Lung (tissue), 12 donors: Measurements from ENCODE around the gene NLGN1. TPM values are rescaled to one million over a fixed set of nuclear protein-coding genes. Genes with fewer than 3 reads are reported as not detected.

Source experiments
- ATAC-seq: fragments of 200-7000 bp; cut with Tn5 transposase; one replicate; pipeline ENCODE4 v1.9.1; 2020; ENCODE audit warnings: moderate number of reproducible peaks; ENCODE audit not compliant: insufficient read depth, low FRiP score
- DNase-seq, 3 donors: peaks; one replicate each; pipeline ENCODE4 v3.0.0-alpha.2; 2013 to 2017
- H3K27ac ChIP-seq, 2 donors: one replicate each; pipeline ENCODE4 v1.5.1; 2013; ENCODE audit warnings: mild to moderate bottlenecking in 2 of 2, moderate library complexity in 2 of 2, control low read depth in 1 of 2, inconsistent platforms in 1 of 2, low read depth in 1 of 2, low read length in 1 of 2
- H3K27me3 ChIP-seq, 3 donors: one replicate each; pipeline ENCODE4 v1.5.1; 2013; ENCODE audit warnings: low read length in 2 of 3; ENCODE audit not compliant: control insufficient read depth in 3 of 3, insufficient read depth in 3 of 3
- H3K36me3 ChIP-seq, 4 donors: one replicate each; pipeline ENCODE4 v1.5.1; 2013; ENCODE audit warnings: low read length in 4 of 4, mild to moderate bottlenecking in 1 of 4, moderate library complexity in 1 of 4; ENCODE audit not compliant: control insufficient read depth in 4 of 4, insufficient read depth in 4 of 4
- H3K4me1 ChIP-seq, 5 donors: one replicate each; pipeline ENCODE4 v1.5.1; 2013; ENCODE audit warnings: low read length in 5 of 5, mild to moderate bottlenecking in 2 of 5, moderate library complexity in 1 of 5; ENCODE audit not compliant: control insufficient read depth in 5 of 5, insufficient read depth in 5 of 5
- H3K4me3 ChIP-seq: one replicate; pipeline ENCODE4 v1.5.1; 2013; ENCODE audit warnings: mild to moderate bottlenecking, control low read depth, moderate library complexity
- H3K9ac ChIP-seq, 2 donors: one replicate each; pipeline ENCODE4 v1.5.1; 2013; ENCODE audit warnings: low read length in 2 of 2, control low read depth in 1 of 2; ENCODE audit not compliant: insufficient read depth in 1 of 2
- H3K9me3 ChIP-seq, 4 donors: one replicate each; pipeline ENCODE4 v1.5.1; 2013; ENCODE audit warnings: low read length in 3 of 4, mild to moderate bottlenecking in 1 of 4, moderate library complexity in 1 of 4; ENCODE audit not compliant: control insufficient read depth in 4 of 4, insufficient read depth in 3 of 4
- WGBS, 2 donors: extraction: QIAGEN DNeasy Blood & Tissue Kit; methylation state at CpG; one replicate each; pipeline ENCODE4 v1.1.7; 2013; 5-methylcytosine and 5-hydroxymethylcytosine counted together
- polyA plus RNA-seq, 2 donors: library from polyadenylated mRNA; stranded (reverse); fragments of 200-250 nt; gene quantifications; one replicate each; pipeline ENCODE4 v1.2.1, GENCODE V29; 2013
- total RNA-seq, 2 donors: library from RNA; depleted of rRNA in 1 of 2; stranded (reverse); fragments of >200 nt in 1 of 2; gene quantifications; one replicate each; pipeline ENCODE4 v1.2.1, GENCODE V29; 2014 to 2021
- TF ChIP-seq, protein P1 (sequence below): IDR thresholded peaks from 2 replicates; pipeline ENCODE4 v1.5.1; 2012; ENCODE audit warnings: mild to moderate bottlenecking; ENCODE audit errors: control extremely low read depth, extremely low read depth
- donor health status: control.
- donor health status: control.
- donor health status: Bipolar disorder and iron deficiency.
- donor health status: healthy.
- donor health status: DM: yes; HTN: yes; CAD: no.

The NLGN1 gene
- total and polyA plus RNA-seq, 4 donors = 0.24 to 22.2 (median 1.9) TPM

DNA sequence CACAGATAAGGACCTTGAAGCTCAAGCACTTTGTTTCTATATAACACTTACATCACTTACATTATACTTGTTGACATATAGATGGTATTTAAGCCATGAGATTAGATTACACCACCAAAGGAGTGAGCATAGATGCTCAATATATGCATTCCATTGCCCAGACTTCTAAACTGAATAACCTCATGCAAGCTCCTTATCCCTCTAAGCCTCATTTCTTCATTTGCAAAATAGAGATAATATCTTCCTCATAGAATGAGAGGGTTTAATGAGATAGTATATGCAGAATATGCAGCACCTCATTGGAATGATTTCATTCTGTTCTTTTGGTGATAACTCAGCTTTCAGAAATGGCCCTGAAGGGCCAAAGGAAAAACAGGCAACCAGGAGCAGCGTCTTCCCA lies 18.5 kb downstream of the NLGN1 start:
- Histone ChIP-seq H3K27ac (no peak overlapping the region), H3K9me3 (no peaks in the 10 kb centered on the region), H3K4me1 (peaks cover 0 to 19% (median 10%) of the 10 kb centered on the region in 5 donors), H3K36me3 (no peaks in the 10 kb centered on the region), H3K4me3 (no peak overlapping the region), H3K9ac (no peak overlapping the region), H3K27me3 (no peaks in the 10 kb centered on the region)
- ATAC-seq (no peak), DNase-seq (no peak)
- TF ChIP-seq, protein P1, sequence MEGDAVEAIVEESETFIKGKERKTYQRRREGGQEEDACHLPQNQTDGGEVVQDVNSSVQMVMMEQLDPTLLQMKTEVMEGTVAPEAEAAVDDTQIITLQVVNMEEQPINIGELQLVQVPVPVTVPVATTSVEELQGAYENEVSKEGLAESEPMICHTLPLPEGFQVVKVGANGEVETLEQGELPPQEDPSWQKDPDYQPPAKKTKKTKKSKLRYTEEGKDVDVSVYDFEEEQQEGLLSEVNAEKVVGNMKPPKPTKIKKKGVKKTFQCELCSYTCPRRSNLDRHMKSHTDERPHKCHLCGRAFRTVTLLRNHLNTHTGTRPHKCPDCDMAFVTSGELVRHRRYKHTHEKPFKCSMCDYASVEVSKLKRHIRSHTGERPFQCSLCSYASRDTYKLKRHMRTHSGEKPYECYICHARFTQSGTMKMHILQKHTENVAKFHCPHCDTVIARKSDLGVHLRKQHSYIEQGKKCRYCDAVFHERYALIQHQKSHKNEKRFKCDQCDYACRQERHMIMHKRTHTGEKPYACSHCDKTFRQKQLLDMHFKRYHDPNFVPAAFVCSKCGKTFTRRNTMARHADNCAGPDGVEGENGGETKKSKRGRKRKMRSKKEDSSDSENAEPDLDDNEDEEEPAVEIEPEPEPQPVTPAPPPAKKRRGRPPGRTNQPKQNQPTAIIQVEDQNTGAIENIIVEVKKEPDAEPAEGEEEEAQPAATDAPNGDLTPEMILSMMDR = no peak
- 92 to 94% methylated on average over 1 of the region's 1 CpG for WGBS, 2 donors

DNA sequence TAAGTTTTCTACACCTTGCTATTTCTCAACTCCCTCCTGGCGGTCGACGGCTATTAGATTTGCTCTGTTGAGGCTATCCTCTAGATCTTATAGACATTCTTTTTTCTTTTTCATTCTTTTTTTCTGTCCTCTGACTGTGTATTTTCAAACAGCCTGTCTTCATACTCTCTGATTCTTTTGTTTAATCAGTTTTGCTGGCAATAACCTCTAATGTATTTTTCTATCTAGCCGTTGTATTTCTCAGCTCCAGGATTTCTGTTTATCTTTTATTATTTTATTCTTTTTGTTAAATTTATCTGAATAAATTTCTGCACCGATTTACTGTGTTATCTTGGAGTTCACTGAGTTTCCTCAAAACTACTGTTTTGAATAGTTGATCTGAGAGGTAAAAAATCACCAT lies 31.5 kb downstream of the NLGN1 start:
- H3K36me3 ChIP-seq = peaks cover 0 to 6% (median 0%) of the 10 kb centered on the region in 4 donors
- TF ChIP-seq, protein P1 = no peak
- H3K9me3 ChIP-seq = peaks cover 0 to 6% (median 0%) of the 10 kb centered on the region in 4 donors
- 88 to 93% methylated on average over 5 of the region's 5 CpGs for WGBS, 2 donors
- no peak for DNase-seq
- H3K27ac ChIP-seq = no peak overlapping the region
- H3K27me3 ChIP-seq = no peaks in the 10 kb centered on the region
- no peak for ATAC-seq
- no peak overlapping the region for H3K9ac ChIP-seq
- H3K4me1 ChIP-seq = peaks cover 0 to 4% (median 0%) of the 10 kb centered on the region in 5 donors
- H3K4me3 ChIP-seq = no peak overlapping the region

DNA sequence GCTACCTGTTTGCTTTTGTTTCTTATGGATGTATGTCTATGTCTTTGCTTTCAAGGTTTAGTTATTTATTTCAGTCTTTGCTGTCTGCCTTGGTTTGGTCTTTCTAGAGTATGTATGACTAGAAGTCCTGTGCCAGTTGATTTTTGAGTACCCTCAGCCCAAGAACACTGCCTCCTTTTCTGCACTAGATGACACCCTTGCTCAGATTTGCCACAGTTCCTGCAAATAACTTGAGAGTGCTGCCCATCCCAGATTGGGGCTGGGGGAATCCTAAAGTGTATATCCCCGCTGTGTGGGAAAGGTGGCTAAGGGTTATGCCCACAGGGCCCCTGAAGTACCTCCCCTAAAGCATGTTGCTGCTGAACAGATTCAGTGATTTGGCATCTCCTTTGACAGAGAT lies 32.0 kb downstream of the NLGN1 start:
- peaks cover 0 to 6% (median 0%) of the 10 kb centered on the region in 4 donors for H3K9me3 ChIP-seq
- peaks cover 0 to 5% (median 0%) of the 10 kb centered on the region in 5 donors for H3K4me1 ChIP-seq
- H3K27ac ChIP-seq = no peak overlapping the region
- H3K4me3 ChIP-seq = no peak overlapping the region
- no peaks in the 10 kb centered on the region for H3K27me3 ChIP-seq
- WGBS, 2 donors = 81 to 87% methylated on average over 1 of the region's 1 CpG
- DNase-seq (no peak), ATAC-seq (no peak)
- TF ChIP-seq, protein P1 = no peak
- no peak overlapping the region for H3K9ac ChIP-seq
- H3K36me3 ChIP-seq = peaks cover 0 to 6% (median 0%) of the 10 kb centered on the region in 4 donors

DNA sequence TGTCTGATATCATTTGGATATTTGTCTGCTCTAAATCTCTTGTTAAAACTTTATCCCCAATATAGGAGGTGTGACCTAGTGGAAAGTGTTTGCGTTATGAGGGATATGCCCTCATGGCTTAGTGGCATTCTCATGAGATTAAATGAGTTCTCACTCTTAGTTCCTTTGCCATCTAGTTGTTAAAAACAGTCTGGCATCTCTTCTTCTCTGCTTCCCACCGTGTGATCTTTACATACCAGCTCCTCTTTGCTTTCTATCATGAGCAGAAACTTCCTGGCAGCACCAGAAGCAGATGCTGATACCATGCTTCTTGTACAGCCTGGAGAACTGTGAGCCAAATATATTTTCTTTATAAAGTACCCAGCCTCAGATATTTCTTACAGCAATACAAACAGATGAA lies 33.0 kb downstream of the NLGN1 start:
- Histone ChIP-seq H3K4me1 (peaks cover 0 to 5% (median 0%) of the 10 kb centered on the region in 5 donors), H3K27me3 (no peaks in the 10 kb centered on the region), H3K9ac (no peak overlapping the region), H3K27ac (no peak overlapping the region), H3K4me3 (no peak overlapping the region), H3K36me3 (peaks cover 0 to 3% (median 0%) of the 10 kb centered on the region in 4 donors), H3K9me3 (peaks cover 0 to 6% (median 0%) of the 10 kb centered on the region in 4 donors)
- TF ChIP-seq, protein P1 = no peak
- DNase-seq (no peak), ATAC-seq (no peak)
- 72 to 81% methylated on average over 2 of the region's 2 CpGs for WGBS, 2 donors
